ENCODE results near the gene HBE1. TPM values are rescaled to one million over a fixed set of nuclear protein-coding genes. Genes with fewer than 3 reads are reported as not detected.

HBE1 gene
- total and polyA plus RNA-seq, 9 of the 15 experiments (the other 6 are each of a cell fraction or from before 2014, with no cell fraction given), result 612 to 10,250 (median 2,181) TPM

- TF ChIP-seq RREB1 (CRISPR knock-in tag; IDR thresholded peaks at IDR 0.05), result no peak
- TF ChIP-seq ZNF3 (CRISPR knock-in tag; IDR thresholded peaks at IDR 0.05), result no peak
- no peak for TF ChIP-seq CTCF (IDR thresholded peaks at IDR 0.05 in 2 of 3, conservative IDR thresholded peaks at IDR 0.05 in 1 of 3; ENCODE audit: insufficient read depth in 2 of 3, low read depth in 1 of 3, low read length in 3 of 3)
- TF ChIP-seq ZNF445 (CRISPR knock-in tag; IDR thresholded peaks at IDR 0.05; ENCODE audit: low read depth), result no peak
- TF ChIP-seq HINFP (tag; conservative IDR thresholded peaks at IDR 0.05; ENCODE audit: low read depth), result no peak
- no peak for TF ChIP-seq E2F1 (CRISPR knock-in tag; IDR thresholded peaks at IDR 0.05)
- TF ChIP-seq PBX2 (CRISPR knock-in tag; IDR thresholded peaks at IDR 0.05; ENCODE audit: low read depth), result no peak
- TF ChIP-seq PBX2 (tag; conservative IDR thresholded peaks at IDR 0.05; ENCODE audit: low read depth), result 0 out of 2 replicates have a peak, but pooled peaks have one; percentile 32
- no peak for TF ChIP-seq MYC (IDR thresholded peaks at IDR 0.05; ENCODE audit: low read depth, low read length)
- no peak for TF ChIP-seq MYC (CRISPR knock-in tag; IDR thresholded peaks at IDR 0.05; ENCODE audit: borderline replicate concordance, low read depth)
- no peak for TF ChIP-seq ATF3 (IDR thresholded peaks at IDR 0.05)
- no peak for TF ChIP-seq ATF3 (CRISPR knock-in tag; conservative IDR thresholded peaks at IDR 0.05)
- no peak for TF ChIP-seq MEIS2 (IDR thresholded peaks at IDR 0.05; ENCODE audit: partially characterized antibody)
Observed at GRCh38 chr11:5281596-5281995, 11.9 kb upstream of the HBE1 start (continued).

All from K562 (cell line).